ENCODE measurements around the gene N4BP2L2.
"Not testable (repeated sequence)": the region's sequence is repeated elsewhere in the genome, so short reads cannot be mapped to it uniquely, and the experiment has no call there.

The N4BP2L2 gene

GRCh38 chr13:32582991-32583390, 44.4 kb upstream of the N4BP2L2 start:
- H3K27me3 ChIP-seq (replicated peaks) = no peaks in the 10 kb centered on the region

GRCh38 chr13:32582281-32582680, 43.7 kb upstream of the N4BP2L2 start:
- no peak for DNase-seq
- no peaks in the 10 kb centered on the region for H3K36me3 ChIP-seq (replicated peaks)
- no peak overlapping the region for H3K27ac ChIP-seq
- no peaks in the 10 kb centered on the region for H3K27me3 ChIP-seq (replicated peaks)
- no peak for TF ChIP-seq CTCF (IDR thresholded peaks at IDR 0.05; ENCODE audit: low read depth, low read length, missing control alignments)
- in situ Hi-C loops (cut with HindIII; ENCODE audit: low pct_ligation_motif_present, low sequenced_read_pairs) = no loop called here
- no peak overlapping the region for H3K4me3 ChIP-seq (ENCODE audit: low read depth, low read length)

More at GRCh38 chr13:32582991-32583390, 44.4 kb upstream of the N4BP2L2 start:
- no peak overlapping the region for H3K27ac ChIP-seq
- TF ChIP-seq CTCF (IDR thresholded peaks at IDR 0.05; ENCODE audit: low read depth, low read length, missing control alignments) = no peak
- in situ Hi-C loops (cut with HindIII; ENCODE audit: low pct_ligation_motif_present, low sequenced_read_pairs) = no loop called here
- DNase-seq = no peak
- H3K4me3 ChIP-seq (ENCODE audit: low read depth, low read length) = no peak overlapping the region
- no peaks in the 10 kb centered on the region for H3K36me3 ChIP-seq (replicated peaks)

DNA sequence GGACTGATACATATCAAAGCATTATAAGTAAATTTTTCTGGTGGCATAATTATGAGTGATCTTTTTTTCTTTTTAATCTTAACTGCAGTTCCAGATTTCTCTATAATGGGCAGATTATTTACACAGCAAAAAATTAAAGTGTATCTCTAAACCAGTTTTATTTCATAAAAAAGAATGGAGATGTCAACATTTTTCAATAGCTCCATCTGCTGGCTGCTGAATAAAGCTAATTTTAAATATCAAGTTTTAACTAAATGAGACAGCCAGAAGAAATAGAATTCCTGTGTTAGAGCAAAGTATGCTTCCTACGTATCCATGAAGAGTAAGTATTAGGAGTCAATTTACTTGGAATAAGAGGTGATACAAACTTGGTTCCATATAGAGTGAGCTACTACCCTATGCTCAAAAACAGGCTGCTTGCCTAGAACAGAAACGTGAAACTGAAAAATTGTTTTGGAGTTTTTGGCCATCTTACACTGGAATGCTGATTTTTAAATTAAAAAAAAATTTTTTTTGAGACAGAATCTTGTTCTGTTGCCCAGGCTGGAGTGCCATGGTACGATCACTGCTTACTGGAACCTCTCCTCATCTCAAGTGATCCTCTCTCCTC, 42.7 kb upstream of the N4BP2L2 start:
- TF ChIP-seq CTCF (IDR thresholded peaks at IDR 0.05; ENCODE audit: low read depth, low read length, missing control alignments) = peak; percentile 35
- no peak overlapping the region for H3K4me3 ChIP-seq (ENCODE audit: low read depth, low read length)
- no peak for DNase-seq
- no peak overlapping the region for H3K27ac ChIP-seq
- in situ Hi-C loops (cut with HindIII; ENCODE audit: low pct_ligation_motif_present, low sequenced_read_pairs) = no loop called here
- H3K36me3 ChIP-seq (replicated peaks) = no peaks in the 10 kb centered on the region
- H3K27me3 ChIP-seq (replicated peaks) = no peaks in the 10 kb centered on the region

DNA sequence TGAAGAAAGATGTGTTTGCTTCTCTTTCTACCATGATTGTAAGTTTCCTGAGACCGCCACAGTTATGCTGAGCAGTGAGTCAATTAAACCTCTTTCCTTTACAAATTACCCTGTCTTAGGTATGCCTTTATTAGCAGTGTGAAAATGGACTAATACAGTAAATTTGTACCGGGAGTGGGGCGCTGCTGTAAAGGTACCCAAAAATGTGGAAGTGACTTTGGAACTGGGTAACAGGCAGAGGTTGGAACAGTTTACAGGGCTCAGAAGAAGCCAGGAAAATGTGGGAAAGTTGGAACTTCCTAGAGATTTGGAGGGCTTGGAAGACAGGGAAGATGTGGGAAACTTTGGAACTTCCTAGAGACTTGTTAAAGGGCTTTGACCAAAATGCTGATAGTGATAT, 38.4 kb upstream of the N4BP2L2 start:
- Histone ChIP-seq H3K27me3 (replicated peaks) (no peaks in the 10 kb centered on the region), H3K36me3 (replicated peaks) (no peaks in the 10 kb centered on the region), H3K4me3 (ENCODE audit: low read depth, low read length) (no peak overlapping the region), H3K27ac (no peak overlapping the region)
- no peak for TF ChIP-seq CTCF (IDR thresholded peaks at IDR 0.05; ENCODE audit: low read depth, low read length, missing control alignments)
- in situ Hi-C loops (cut with HindIII; ENCODE audit: low pct_ligation_motif_present, low sequenced_read_pairs) = no loop called here
- DNase-seq = no peak

DNA sequence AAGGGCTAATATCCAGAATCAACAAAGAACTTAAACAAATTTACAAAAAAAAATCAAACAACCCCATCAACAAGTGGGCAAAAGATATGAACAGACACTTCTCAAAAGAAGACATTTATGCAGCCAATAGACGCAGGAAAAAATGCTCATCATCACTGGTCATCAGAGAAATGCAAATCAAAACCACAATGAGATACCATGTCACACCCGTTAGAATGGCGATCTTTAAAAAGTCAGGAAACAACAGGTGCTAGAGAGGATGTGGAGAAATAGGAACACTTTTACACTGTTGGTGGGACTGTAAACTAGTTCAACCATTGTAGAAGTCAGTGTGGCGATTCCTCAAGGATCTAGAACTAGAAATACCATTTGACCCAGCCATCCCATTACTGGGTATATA, 37.1 kb upstream of the N4BP2L2 start:
- H3K27me3 ChIP-seq (replicated peaks); DNase-seq; H3K36me3 ChIP-seq (replicated peaks); in situ Hi-C loops (cut with HindIII; ENCODE audit: low pct_ligation_motif_present, low sequenced_read_pairs); H3K4me3 ChIP-seq (ENCODE audit: low read depth, low read length); H3K27ac ChIP-seq: not testable (repeated sequence)

DNA sequence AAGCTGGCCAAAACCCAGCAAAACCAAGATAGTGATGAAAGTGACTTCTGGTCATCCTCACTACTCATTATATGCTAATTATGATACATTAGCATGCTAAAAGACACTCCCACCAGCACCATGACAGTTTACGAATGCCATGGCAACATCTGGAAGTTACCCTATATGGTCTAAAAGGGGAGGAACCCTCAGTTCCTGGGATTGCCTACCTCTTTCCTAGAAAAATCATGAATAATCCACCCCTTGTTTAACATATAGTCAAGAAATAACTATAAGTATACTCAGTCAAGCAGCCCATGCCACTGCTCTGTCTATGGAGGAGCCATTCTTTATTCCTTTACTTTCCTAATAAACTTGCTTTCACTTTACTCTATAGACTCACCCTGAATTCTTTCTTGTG, 22.2 kb upstream of the N4BP2L2 start:
- H3K27ac ChIP-seq; in situ Hi-C loops (cut with HindIII; ENCODE audit: low pct_ligation_motif_present, low sequenced_read_pairs); DNase-seq; H3K27me3 ChIP-seq (replicated peaks); H3K4me3 ChIP-seq (ENCODE audit: low read depth, low read length); H3K36me3 ChIP-seq (replicated peaks): not testable (repeated sequence)

DNA sequence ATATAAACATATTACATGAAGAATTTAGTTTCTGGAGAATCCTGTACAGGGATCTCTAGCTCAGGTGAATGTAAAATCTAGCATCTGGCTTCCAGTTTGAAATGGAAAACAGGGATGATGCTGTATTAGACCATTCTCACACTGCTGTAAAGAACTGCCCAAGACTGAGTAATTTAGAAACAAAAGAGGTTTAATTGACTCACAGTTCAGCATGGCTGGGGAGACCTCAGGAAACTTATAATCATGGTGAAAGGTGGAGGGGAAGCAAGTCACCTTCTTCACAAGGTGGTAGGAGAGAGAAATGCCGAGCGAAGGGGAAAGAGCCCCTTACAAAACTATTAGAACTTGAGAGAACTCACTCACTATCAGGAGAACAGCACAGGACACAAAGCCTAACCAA, 17.0 kb upstream of the N4BP2L2 start:
- Histone ChIP-seq H3K36me3 (replicated peaks) (no peaks in the 10 kb centered on the region), H3K4me3 (ENCODE audit: low read depth, low read length) (no peak overlapping the region), H3K27ac (no peak overlapping the region), H3K27me3 (replicated peaks) (no peaks in the 10 kb centered on the region)
- TF ChIP-seq CTCF (IDR thresholded peaks at IDR 0.05; ENCODE audit: low read depth, low read length, missing control alignments) = no peak
- in situ Hi-C loops (cut with HindIII; ENCODE audit: low pct_ligation_motif_present, low sequenced_read_pairs) = no loop called here
- no peak for DNase-seq

All from brain microvascular endothelial cell (primary cell).